ENCODE measurements around the gene MAML1.
A peak's percentile ranks its signal among the peaks of the same experiment; 100 is the strongest.
"Not testable (repeated sequence)": the region's sequence is repeated elsewhere in the genome, so short reads cannot be mapped to it uniquely, and the experiment has no call there.

MAML1 gene

GRCh38 chr5:179732412-179732917 lies at the start of gene MAML1:
TSS of gene MAML1 (plus strand) at chr5:179732822. CDS start at chr5:179733113, 291 bp downstream.
- TF ChIP-seq CTCF (IDR thresholded peaks at IDR 0.05; ENCODE audit: insufficient read depth, low read depth, low read length, missing control alignments), result no peak
- peak; percentile 100 for DNase-seq (ENCODE audit: low read depth)
- H3K4me3 ChIP-seq (ENCODE audit: low read depth, low read length), result peak within 1 kb of the TSS; percentile 98

GRCh38 chr5:179689212-179689611 lies 43.4 kb upstream of the MAML1 start:
- DNase-seq (ENCODE audit: low read depth); H3K4me3 ChIP-seq (ENCODE audit: low read depth, low read length): not testable (repeated sequence)

GRCh38 chr5:179694561-179694960 lies 38.1 kb upstream of the MAML1 start:
- no peak overlapping the region for H3K4me3 ChIP-seq (ENCODE audit: low read depth, low read length)
- no peak for DNase-seq (ENCODE audit: low read depth)
- no peak for TF ChIP-seq CTCF (IDR thresholded peaks at IDR 0.05; ENCODE audit: insufficient read depth, low read depth, low read length, missing control alignments)

GRCh38 chr5:179696603-179697002 lies 36.0 kb upstream of the MAML1 start:
- peak; percentile 51 for DNase-seq (ENCODE audit: low read depth)
- no peak overlapping the region for H3K4me3 ChIP-seq (ENCODE audit: low read depth, low read length)
- TF ChIP-seq CTCF (IDR thresholded peaks at IDR 0.05; ENCODE audit: insufficient read depth, low read depth, low read length, missing control alignments), result no peak

GRCh38 chr5:179697108-179697507 lies 35.5 kb upstream of the MAML1 start:
- no peak for TF ChIP-seq CTCF (IDR thresholded peaks at IDR 0.05; ENCODE audit: insufficient read depth, low read depth, low read length, missing control alignments)
- DNase-seq (ENCODE audit: low read depth), result no peak
- peak overlapping the region; percentile 77 for H3K4me3 ChIP-seq (ENCODE audit: low read depth, low read length)

GRCh38 chr5:179697543-179697942 lies 35.1 kb upstream of the MAML1 start:
- H3K4me3 ChIP-seq (ENCODE audit: low read depth, low read length), result peak overlapping the region; percentile 77
- not testable (repeated sequence) for DNase-seq (ENCODE audit: low read depth)

- H3K4me3 ChIP-seq (ENCODE audit: low read depth, low read length), result peak overlapping the region; percentile 77
- no peak for TF ChIP-seq CTCF (IDR thresholded peaks at IDR 0.05; ENCODE audit: insufficient read depth, low read depth, low read length, missing control alignments)
- DNase-seq (ENCODE audit: low read depth), result peak; percentile 100
Observed at GRCh38 chr5:179697993-179698934, 34.4 kb upstream of the MAML1 start.

Data from GM12865 (cell line).